ENCODE results near the gene MTCL3.

Gene MTCL3

GRCh38 chr6:127496471-127496870, 22.7 kb downstream of the MTCL3 start:
- Histone ChIP-seq H3K36me3 (ENCODE audit: control insufficient read depth in 2 of 2, extremely low read depth in 1 of 2, insufficient read depth in 1 of 2, low read length in 1 of 2) (no peaks in the 10 kb centered on the region), H3K27ac (ENCODE audit: low read length) (no peak overlapping the region), H3K9me3 (no peaks in the 10 kb centered on the region), H3K4me3 (ENCODE audit: control insufficient read depth in 1 of 2, extremely low read depth in 1 of 2, low read length in 1 of 2) (no peak overlapping the region), H3K4me1 (ENCODE audit: control insufficient read depth in 1 of 2, extremely low read depth in 1 of 2, insufficient read depth in 2 of 2, low read length in 2 of 2) (no peaks in the 10 kb centered on the region), H3K27me3 (replicated peaks in 1 of 2; ENCODE audit: control insufficient read depth in 2 of 2, extremely low read depth in 1 of 2, insufficient read depth in 2 of 2, low read length in 1 of 2) (no peaks in the 10 kb centered on the region)
- ATAC-seq (replicated peaks in 1 of 4) (no peak), DNase-seq (no peak)
- Mint-ChIP-seq H3K27me3 (peaks cover 0 to 6% of the 10 kb centered on the region in 2 donors), H3K27ac (no peak overlapping the region), H3K4me1 (peaks cover 0 to 4% (median 0%) of the 10 kb centered on the region in 3 donors), H3K9me3 (no peaks in the 10 kb centered on the region), H3K36me3 (peaks cover 4% of the 10 kb centered on the region), H3K4me3 (no peak overlapping the region)
- ChIA-PET CTCF (interaction anchor here in 1 of 2 donors (1.0 to 1.5 kb wide), 2 partner anchors 20 to 32 kb away, joined by 4 to 6 read pairs; no protein-coding TSS in a partner anchor), POLR2A (interaction anchor here in 1 of 2 donors (0.7 kb wide), 1 partner anchor 19 kb away, joined by 3 read pairs; no protein-coding TSS in a partner anchor)
- WGBS (ENCODE audit: insufficient coverage), result no CpG with 5 or more reads among the region's 1 CpG

- Histone ChIP-seq H3K4me3 (ENCODE audit: control insufficient read depth in 1 of 2, extremely low read depth in 1 of 2, low read length in 1 of 2) (no peak overlapping the region), H3K27me3 (replicated peaks in 1 of 2; ENCODE audit: control insufficient read depth in 2 of 2, extremely low read depth in 1 of 2, insufficient read depth in 2 of 2, low read length in 1 of 2) (no peaks in the 10 kb centered on the region), H3K9me3 (no peaks in the 10 kb centered on the region), H3K4me1 (ENCODE audit: control insufficient read depth in 1 of 2, extremely low read depth in 1 of 2, insufficient read depth in 2 of 2, low read length in 2 of 2) (no peaks in the 10 kb centered on the region), H3K36me3 (ENCODE audit: control insufficient read depth in 2 of 2, extremely low read depth in 1 of 2, insufficient read depth in 1 of 2, low read length in 1 of 2) (no peaks in the 10 kb centered on the region), H3K27ac (ENCODE audit: low read length) (no peak overlapping the region)
- H3K27ac Mint-ChIP-seq, result no peak overlapping the region
- POLR2A ChIA-PET, result no interaction called here
- peaks cover 13% of the 10 kb centered on the region for H3K36me3 Mint-ChIP-seq
- DNase-seq (no peak), ATAC-seq (replicated peaks in 1 of 4) (no peak)
- CTCF ChIA-PET, result no interaction called here
- H3K4me3 Mint-ChIP-seq, result no peak overlapping the region
- no peaks in the 10 kb centered on the region for H3K9me3 Mint-ChIP-seq
- peaks cover 0 to 8% (median 0%) of the 10 kb centered on the region in 3 donors for H3K4me1 Mint-ChIP-seq
- H3K27me3 Mint-ChIP-seq, result peaks cover 0 to 6% of the 10 kb centered on the region in 2 donors
Measured at GRCh38 chr6:127494240-127494767, 24.8 kb downstream of the MTCL3 start.

DNA sequence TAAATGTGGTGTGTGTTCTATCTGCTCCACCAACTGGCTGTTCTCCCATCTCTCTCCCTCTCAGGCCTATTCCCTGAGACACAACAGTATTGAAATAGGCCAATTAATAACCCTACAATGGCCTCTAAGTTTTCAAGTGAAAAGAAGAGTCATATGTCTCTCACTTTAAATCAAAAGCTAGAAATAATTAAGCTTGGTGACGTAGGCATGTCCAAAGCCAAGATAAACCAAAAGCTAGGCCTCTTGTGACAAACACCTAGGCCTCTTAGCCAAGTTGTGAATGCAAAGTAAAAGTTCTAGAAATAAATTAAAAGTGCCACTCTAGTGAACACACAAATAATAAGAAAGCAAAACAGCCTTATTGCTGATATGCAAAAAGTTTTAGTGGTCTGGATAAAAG, 29.9 kb downstream of the MTCL3 start:
- Mint-ChIP-seq H3K4me1 (peaks cover 11 to 22% (median 15%) of the 10 kb centered on the region in 3 donors), H3K27ac (no peak overlapping the region), H3K4me3 (no peak overlapping the region), H3K27me3 (no peaks in the 10 kb centered on the region), H3K36me3 (peaks cover 13% of the 10 kb centered on the region), H3K9me3 (no peaks in the 10 kb centered on the region)
- Histone ChIP-seq H3K27me3 (replicated peaks in 1 of 2; ENCODE audit: control insufficient read depth in 2 of 2, extremely low read depth in 1 of 2, insufficient read depth in 2 of 2, low read length in 1 of 2) (no peaks in the 10 kb centered on the region), H3K4me3 (ENCODE audit: control insufficient read depth in 1 of 2, extremely low read depth in 1 of 2, low read length in 1 of 2) (no peak overlapping the region), H3K27ac (ENCODE audit: low read length) (no peak overlapping the region), H3K9me3 (no peaks in the 10 kb centered on the region), H3K4me1 (ENCODE audit: control insufficient read depth in 1 of 2, extremely low read depth in 1 of 2, insufficient read depth in 2 of 2, low read length in 2 of 2) (peaks cover 0 to 3% of the 10 kb centered on the region in 2 experiments), H3K36me3 (ENCODE audit: control insufficient read depth in 2 of 2, extremely low read depth in 1 of 2, insufficient read depth in 1 of 2, low read length in 1 of 2) (no peaks in the 10 kb centered on the region)
- POLR2A ChIA-PET, result no interaction called here
- no peak for DNase-seq
- CTCF ChIA-PET, result interaction anchor here (0.8 to 1.6 kb wide), 2 partner anchors 21 to 27 kb away, joined by 3 to 4 read pairs; no protein-coding TSS in a partner anchor
- WGBS (ENCODE audit: insufficient coverage), result no CpG with 5 or more reads among the region's 1 CpG
- no peak for ATAC-seq (replicated peaks in 1 of 4)

- 100% methylated on average over 1 of the region's 3 CpGs for WGBS (ENCODE audit: insufficient coverage)
- H3K36me3 Mint-ChIP-seq, result peaks cover 17% of the 10 kb centered on the region
- no peaks in the 10 kb centered on the region for H3K27me3 ChIP-seq (replicated peaks in 1 of 2; ENCODE audit: control insufficient read depth in 2 of 2, extremely low read depth in 1 of 2, insufficient read depth in 2 of 2, low read length in 1 of 2)
Measured at GRCh38 chr6:127486934-127487333, 32.2 kb downstream of the MTCL3 start.

GRCh38 chr6:127484212-127484863, 34.8 kb downstream of the MTCL3 start:
- peak in 1 of 35 experiments; percentile 44 for DNase-seq
- Mint-ChIP-seq H3K36me3 (peaks cover 19% of the 10 kb centered on the region), H3K4me3 (peak overlapping the region; percentile 59 to 78 (median 62)), H3K27me3 (no peaks in the 10 kb centered on the region), H3K4me1 (peaks cover 20 to 27% (median 24%) of the 10 kb centered on the region in 3 donors), H3K9me3 (no peaks in the 10 kb centered on the region), H3K27ac (peak overlapping the region; percentile 61 to 75)
- ChIA-PET POLR2A (no interaction called here), CTCF (interaction anchor here (0.9 to 3.1 kb wide), 5 partner anchors 14 to 1769 kb away, joined by 3 to 22 read pairs (median 6); no protein-coding TSS in a partner anchor)
- H3K27me3 ChIP-seq (replicated peaks in 1 of 2; ENCODE audit: control insufficient read depth in 2 of 2, extremely low read depth in 1 of 2, insufficient read depth in 2 of 2, low read length in 1 of 2), result no peaks in the 10 kb centered on the region
- peak; percentile 86 to 93 (median 90) for ATAC-seq (replicated peaks in 1 of 4)
- peak overlapping the region; percentile 71 for H3K27ac ChIP-seq (ENCODE audit: low read length)
- no CpG with 5 or more reads among the region's 3 CpGs for WGBS (ENCODE audit: insufficient coverage)
- H3K4me1 ChIP-seq (ENCODE audit: control insufficient read depth in 1 of 2, extremely low read depth in 1 of 2, insufficient read depth in 2 of 2, low read length in 2 of 2), result peaks cover 0 to 7% of the 10 kb centered on the region in 2 experiments
- no peaks in the 10 kb centered on the region for H3K9me3 ChIP-seq
- peak overlapping the region; percentile 8 to 23 for H3K4me3 ChIP-seq (ENCODE audit: control insufficient read depth in 1 of 2, extremely low read depth in 1 of 2, low read length in 1 of 2)
- H3K36me3 ChIP-seq (ENCODE audit: control insufficient read depth in 2 of 2, extremely low read depth in 1 of 2, insufficient read depth in 1 of 2, low read length in 1 of 2), result no peaks in the 10 kb centered on the region

More at GRCh38 chr6:127486934-127487333, 32.2 kb downstream of the MTCL3 start:
- CTCF ChIA-PET, result interaction anchor here in 1 of 2 donors (1.6 kb wide), 1 partner anchor 29 kb away, joined by 4 read pairs; no protein-coding TSS in a partner anchor
- Mint-ChIP-seq H3K4me1 (peaks cover 20 to 31% (median 24%) of the 10 kb centered on the region in 3 donors), H3K27ac (no peak overlapping the region), H3K27me3 (no peaks in the 10 kb centered on the region), H3K9me3 (no peaks in the 10 kb centered on the region), H3K4me3 (no peak overlapping the region)
- H3K4me1 ChIP-seq (ENCODE audit: control insufficient read depth in 1 of 2, extremely low read depth in 1 of 2, insufficient read depth in 2 of 2, low read length in 2 of 2), result peaks cover 0 to 7% of the 10 kb centered on the region in 2 experiments
- POLR2A ChIA-PET, result no interaction called here
- no peak overlapping the region for H3K27ac ChIP-seq (ENCODE audit: low read length)
- no peak overlapping the region for H3K4me3 ChIP-seq (ENCODE audit: control insufficient read depth in 1 of 2, extremely low read depth in 1 of 2, low read length in 1 of 2)
- no peaks in the 10 kb centered on the region for H3K36me3 ChIP-seq (ENCODE audit: control insufficient read depth in 2 of 2, extremely low read depth in 1 of 2, insufficient read depth in 1 of 2, low read length in 1 of 2)
- ATAC-seq (replicated peaks in 1 of 4), result no peak
- no peak for DNase-seq
- no peaks in the 10 kb centered on the region for H3K9me3 ChIP-seq

GRCh38 chr6:127483399-127484055, 35.6 kb downstream of the MTCL3 start:
- peaks cover 0 to 7% of the 10 kb centered on the region in 2 experiments for H3K4me1 ChIP-seq (ENCODE audit: control insufficient read depth in 1 of 2, extremely low read depth in 1 of 2, insufficient read depth in 2 of 2, low read length in 2 of 2)
- no peaks in the 10 kb centered on the region for H3K9me3 ChIP-seq
- no CpG with 5 or more reads among the region's 5 CpGs for WGBS (ENCODE audit: insufficient coverage)
- H3K27me3 Mint-ChIP-seq, result peaks cover 0 to 1% of the 10 kb centered on the region in 2 donors
- peak overlapping the region; percentile 59 to 78 (median 62) for H3K4me3 Mint-ChIP-seq
- H3K27me3 ChIP-seq (replicated peaks in 1 of 2; ENCODE audit: control insufficient read depth in 2 of 2, extremely low read depth in 1 of 2, insufficient read depth in 2 of 2, low read length in 1 of 2), result no peaks in the 10 kb centered on the region
- peaks cover 25% of the 10 kb centered on the region for H3K36me3 Mint-ChIP-seq
- H3K4me1 Mint-ChIP-seq, result peaks cover 20 to 27% (median 24%) of the 10 kb centered on the region in 3 donors
- peak overlapping the region; percentile 61 to 75 for H3K27ac Mint-ChIP-seq
- POLR2A ChIA-PET, result no interaction called here
- DNase-seq (no peak), ATAC-seq (replicated peaks in 1 of 4) (peak in 3 of 4 experiments; percentile 7 to 18 (median 17))
- CTCF ChIA-PET, result interaction anchor here (0.6 to 3.1 kb wide), 6 partner anchors 9 to 1769 kb away, joined by 3 to 22 read pairs (median 4); no protein-coding TSS in a partner anchor
- peak overlapping the region in 1 of 2 donors; percentile 8 for H3K4me3 ChIP-seq (ENCODE audit: control insufficient read depth in 1 of 2, extremely low read depth in 1 of 2, low read length in 1 of 2)
- H3K9me3 Mint-ChIP-seq, result no peaks in the 10 kb centered on the region
- H3K27ac ChIP-seq (ENCODE audit: low read length), result peak overlapping the region; percentile 71
- no peaks in the 10 kb centered on the region for H3K36me3 ChIP-seq (ENCODE audit: control insufficient read depth in 2 of 2, extremely low read depth in 1 of 2, insufficient read depth in 1 of 2, low read length in 1 of 2)

All from T-cell (primary cell).